Chondrocyte (in vitro differentiated cells): ENCODE measurements around the gene WWOX. TPM values are rescaled to one million over a fixed set of nuclear protein-coding genes. Genes with fewer than 3 reads are reported as not detected.

ENCODE experiments used
- DNase-seq: peaks from one replicate; pipeline ENCODE4 v3.0.0; 2021; ENCODE audit warnings: mixed read lengths, low spot score
- H3K27ac Mint-ChIP-seq: one replicate; pipeline ENCODE4 v1.8.0; 2021; ENCODE audit warnings: mild to moderate bottlenecking, moderate library complexity, mixed read lengths; ENCODE audit not compliant: unreplicated experiment
- H3K27me3 Mint-ChIP-seq: 2 replicates; pipeline ENCODE4 v1.8.0; 2021; ENCODE audit warnings: low read depth, mixed read lengths
- H3K36me3 Mint-ChIP-seq: 2 replicates; pipeline ENCODE4 v1.8.0; 2021; ENCODE audit warnings: low read depth, mixed read lengths
- H3K4me1 Mint-ChIP-seq: 2 replicates; pipeline ENCODE4 v1.8.0; 2021; ENCODE audit warnings: low read depth, mild to moderate bottlenecking, mixed read lengths
- H3K4me3 Mint-ChIP-seq: one replicate; pipeline ENCODE4 v1.8.0; 2021; ENCODE audit warnings: mild to moderate bottlenecking, moderate library complexity, mixed read lengths; ENCODE audit not compliant: unreplicated experiment
- H3K9me3 Mint-ChIP-seq: 2 replicates; pipeline ENCODE4 v1.8.0; 2021; ENCODE audit warnings: low read depth, mixed read lengths
- total RNA-seq: library from RNA; stranded (reverse); gene quantifications from 3 replicates; pipeline ENCODE4 v1.2.1, GENCODE V29; 2021
- TF ChIP-seq, protein P1 (sequence below): fragments of 200-600 bp; sonication (generic); IDR thresholded peaks from 2 replicates; pipeline ENCODE4 v1.5.0; 2021; ENCODE audit warnings: antibody characterized with exemption, mild to moderate bottlenecking, moderate library complexity

Gene WWOX
- total RNA-seq, 1 donor from 2014 or later: 12.1 TPM

DNA sequence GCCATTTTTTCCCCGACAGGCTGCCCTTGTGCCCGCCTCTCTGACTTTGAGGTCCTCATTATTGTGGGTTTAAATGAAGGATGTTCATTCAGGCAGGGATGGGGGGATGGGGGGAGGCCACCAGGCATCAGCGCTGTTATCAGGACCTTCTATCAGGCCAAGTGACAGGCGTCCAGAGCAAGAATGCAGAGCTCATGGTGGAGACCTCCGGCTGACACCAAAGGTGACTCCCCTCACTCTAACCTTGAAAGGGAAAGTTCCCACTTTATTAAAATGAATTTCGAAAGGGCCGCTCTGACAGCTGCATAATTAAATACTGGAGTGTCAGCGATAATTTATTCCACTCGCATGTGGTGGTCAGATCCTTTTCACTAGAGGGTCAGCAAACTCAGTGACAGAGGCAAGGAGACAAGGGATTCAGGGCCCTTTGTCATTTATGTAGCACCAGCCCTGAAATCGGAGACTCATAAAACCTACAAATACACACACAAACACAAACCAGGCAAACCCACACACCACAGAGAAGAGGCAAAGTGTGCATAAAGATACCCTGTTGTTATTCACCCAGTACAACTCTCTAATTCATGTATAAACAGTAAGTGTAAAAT, 1065.0 kb downstream of the WWOX start:
- H3K27me3 Mint-ChIP-seq: no peaks in the 10 kb centered on the region
- no peak overlapping the region for H3K27ac Mint-ChIP-seq
- no peak for DNase-seq
- no peak overlapping the region for H3K4me3 Mint-ChIP-seq
- H3K36me3 Mint-ChIP-seq: no peaks in the 10 kb centered on the region
- H3K9me3 Mint-ChIP-seq: peaks cover 10% of the 10 kb centered on the region
- TF ChIP-seq, protein P1, sequence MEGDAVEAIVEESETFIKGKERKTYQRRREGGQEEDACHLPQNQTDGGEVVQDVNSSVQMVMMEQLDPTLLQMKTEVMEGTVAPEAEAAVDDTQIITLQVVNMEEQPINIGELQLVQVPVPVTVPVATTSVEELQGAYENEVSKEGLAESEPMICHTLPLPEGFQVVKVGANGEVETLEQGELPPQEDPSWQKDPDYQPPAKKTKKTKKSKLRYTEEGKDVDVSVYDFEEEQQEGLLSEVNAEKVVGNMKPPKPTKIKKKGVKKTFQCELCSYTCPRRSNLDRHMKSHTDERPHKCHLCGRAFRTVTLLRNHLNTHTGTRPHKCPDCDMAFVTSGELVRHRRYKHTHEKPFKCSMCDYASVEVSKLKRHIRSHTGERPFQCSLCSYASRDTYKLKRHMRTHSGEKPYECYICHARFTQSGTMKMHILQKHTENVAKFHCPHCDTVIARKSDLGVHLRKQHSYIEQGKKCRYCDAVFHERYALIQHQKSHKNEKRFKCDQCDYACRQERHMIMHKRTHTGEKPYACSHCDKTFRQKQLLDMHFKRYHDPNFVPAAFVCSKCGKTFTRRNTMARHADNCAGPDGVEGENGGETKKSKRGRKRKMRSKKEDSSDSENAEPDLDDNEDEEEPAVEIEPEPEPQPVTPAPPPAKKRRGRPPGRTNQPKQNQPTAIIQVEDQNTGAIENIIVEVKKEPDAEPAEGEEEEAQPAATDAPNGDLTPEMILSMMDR: no peak
- peaks cover 7% of the 10 kb centered on the region for H3K4me1 Mint-ChIP-seq

DNA sequence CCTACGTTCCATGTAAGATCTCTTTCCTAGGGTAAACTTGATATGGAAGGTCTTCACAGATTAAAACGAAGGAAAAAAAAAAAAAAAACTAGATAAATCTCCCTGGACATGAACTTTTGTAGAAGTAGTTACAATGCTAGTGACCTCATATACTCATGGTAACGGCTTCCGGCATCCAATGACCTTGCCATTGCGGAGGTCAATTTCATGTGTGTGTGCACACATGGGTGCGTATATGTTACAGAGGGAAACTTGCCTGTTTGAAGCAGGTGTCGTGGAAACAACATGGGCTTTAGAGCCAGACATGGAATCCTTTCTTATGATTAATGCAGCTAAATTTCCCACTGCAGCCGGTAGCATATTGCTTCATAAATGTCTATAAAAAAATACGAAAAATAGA, 1065.6 kb downstream of the WWOX start:
- TF ChIP-seq, protein P1: no peak
- no peaks in the 10 kb centered on the region for H3K36me3 Mint-ChIP-seq
- no peaks in the 10 kb centered on the region for H3K27me3 Mint-ChIP-seq
- peaks cover 7% of the 10 kb centered on the region for H3K4me1 Mint-ChIP-seq
- no peak overlapping the region for H3K4me3 Mint-ChIP-seq
- peaks cover 10% of the 10 kb centered on the region for H3K9me3 Mint-ChIP-seq
- H3K27ac Mint-ChIP-seq: no peak overlapping the region
- DNase-seq: no peak

DNA sequence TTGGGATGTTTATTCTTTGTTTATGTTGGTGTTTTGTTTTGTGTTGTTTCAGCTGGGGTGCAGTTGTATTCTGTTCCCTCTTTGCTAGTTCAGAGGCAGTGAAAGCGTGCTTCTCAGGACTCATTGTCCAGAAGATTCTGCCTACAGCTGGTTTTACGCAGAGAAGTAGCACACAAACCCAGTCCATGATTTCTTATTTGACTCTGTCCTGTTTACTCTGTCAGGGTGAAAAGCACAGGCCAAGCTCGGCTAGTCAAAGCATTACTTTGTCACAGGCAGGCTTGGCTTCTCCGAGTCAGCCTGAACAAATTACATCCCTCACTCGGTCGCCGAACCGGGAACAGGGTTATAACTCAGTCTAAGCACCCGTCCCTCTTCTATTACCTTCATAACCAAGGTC, 1066.1 kb downstream of the WWOX start:
- Mint-ChIP-seq H3K4me3 (no peak overlapping the region), H3K27ac (no peak overlapping the region), H3K4me1 (peaks cover 8% of the 10 kb centered on the region), H3K9me3 (peaks cover 10% of the 10 kb centered on the region), H3K27me3 (no peaks in the 10 kb centered on the region), H3K36me3 (no peaks in the 10 kb centered on the region)
- TF ChIP-seq, protein P1: no peak
- no peak for DNase-seq

DNA sequence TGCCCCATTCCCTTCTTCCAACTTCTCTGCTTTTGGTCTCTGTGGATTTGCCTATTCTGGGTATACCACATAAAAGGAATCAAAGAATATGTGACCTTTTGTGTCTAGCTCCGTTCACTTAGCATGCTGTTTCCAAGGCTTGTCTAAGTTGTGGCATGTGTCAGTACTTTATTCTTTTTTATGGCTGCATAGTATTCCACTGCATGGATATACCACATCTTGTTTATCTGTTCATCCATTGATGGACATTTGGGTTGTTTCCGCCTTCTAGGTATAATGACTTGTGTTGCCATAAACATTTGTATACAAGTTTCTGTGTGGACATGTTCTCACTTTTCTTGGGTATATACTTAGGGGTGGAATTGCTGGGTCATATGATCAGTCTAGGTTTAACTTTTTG, 1068.4 kb downstream of the WWOX start:
- Mint-ChIP-seq H3K27me3 (no peaks in the 10 kb centered on the region), H3K27ac (no peak overlapping the region), H3K4me3 (no peak overlapping the region), H3K9me3 (peaks cover 10% of the 10 kb centered on the region), H3K4me1 (peaks cover 18% of the 10 kb centered on the region), H3K36me3 (no peaks in the 10 kb centered on the region)
- TF ChIP-seq, protein P1: no peak
- no peak for DNase-seq

DNA sequence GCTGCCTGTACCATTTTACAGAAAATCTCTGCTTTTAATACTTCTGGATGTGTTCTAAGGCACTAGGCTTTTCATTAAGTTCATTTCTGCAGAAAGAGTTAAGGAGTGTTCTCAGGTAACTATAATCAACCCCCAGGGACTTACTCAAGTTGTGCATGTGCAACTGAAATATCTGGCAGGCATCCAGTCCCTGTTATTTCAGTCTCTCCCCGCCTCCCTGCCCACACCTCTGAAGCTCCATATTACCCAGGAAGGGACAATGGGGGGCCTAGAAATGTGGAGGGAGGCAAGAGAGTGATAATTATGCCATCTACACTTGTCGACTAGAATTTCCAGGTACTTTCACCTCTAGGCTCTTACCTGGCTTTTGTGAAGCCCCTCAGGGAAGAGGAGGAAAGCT, 1068.9 kb downstream of the WWOX start:
- no peak for DNase-seq
- Mint-ChIP-seq H3K4me3 (no peak overlapping the region), H3K36me3 (no peaks in the 10 kb centered on the region), H3K27ac (no peak overlapping the region), H3K27me3 (no peaks in the 10 kb centered on the region), H3K9me3 (peaks cover 10% of the 10 kb centered on the region), H3K4me1 (peaks cover 18% of the 10 kb centered on the region)
- TF ChIP-seq, protein P1: no peak
